H1 (cell line): ENCODE results near the gene GNG11. TPM values are rescaled to one million over a fixed set of nuclear protein-coding genes. Genes with fewer than 3 reads are reported as not detected.
"Not testable (repeated sequence)": the region's sequence is repeated elsewhere in the genome, so short reads cannot be mapped to it uniquely, and the experiment has no call there.

Experiments
- CTCF ChIA-PET: fragments of 300-600 bp; sonication (Branson Sonifier 250); formaldehyde crosslinking; loops from one replicate; lab custom pipeline; 2021; ENCODE audit not compliant: partially characterized antibody; lab: Charles Lee
- POLR2A ChIA-PET: fragments of 300-600 bp; sonication (Branson Sonifier 250); formaldehyde crosslinking; loops from one replicate; lab custom pipeline; 2021; ENCODE audit warnings: inconsistent platforms; ENCODE audit not compliant: partially characterized antibody; lab: Charles Lee
- DNase-seq, 2 experiments: peaks; one replicate each; pipeline versions ENCODE4 v3.0.0 to v3.0.0-alpha.2; 2010 to 2022; ENCODE audit warnings: low spot score in 2 of 2, low read depth in 1 of 2, mixed read lengths in 1 of 2
- FAIRE-seq: peaks from 2 replicates; lab custom pipeline; 2011; peaks lifted over from hg19 to GRCh38; lab: Jason Lieb, UNC
- H2AFZ ChIP-seq: 2 replicates; pipeline ENCODE4 v1.8.1; 2012; ENCODE audit warnings: low read length, inconsistent platforms
- H2AK5ac ChIP-seq: 2 replicates; pipeline ENCODE4 v1.6.1; 2013; ENCODE audit warnings: low read depth, low read length
- H2BK120ac ChIP-seq: replicated peaks from 2 replicates; pipeline ENCODE3; 2013; ENCODE audit warnings: low read depth, low read length, inconsistent platforms
- H2BK12ac ChIP-seq: 2 replicates; pipeline ENCODE4 v1.6.1; 2013; ENCODE audit warnings: low read depth, low read length
- H2BK15ac ChIP-seq: 2 replicates; pipeline ENCODE4 v1.6.1; 2013; ENCODE audit warnings: low read length
- H2BK20ac ChIP-seq: 2 replicates; pipeline ENCODE4 v1.6.1; 2013; ENCODE audit warnings: low read length
- H2BK5ac ChIP-seq: 2 replicates; pipeline ENCODE4 v1.6.1; 2013; ENCODE audit warnings: low read depth, low read length
- H3K14ac ChIP-seq: 2 replicates; pipeline ENCODE4 v1.6.1; 2013; ENCODE audit warnings: inconsistent platforms; ENCODE audit not compliant: insufficient read length
- H3K18ac ChIP-seq: 2 replicates; pipeline ENCODE4 v1.6.1; 2013; ENCODE audit warnings: low read length; ENCODE audit errors: extremely low read depth
- H3K23ac ChIP-seq: 2 replicates; pipeline ENCODE4 v1.6.1; 2013; ENCODE audit warnings: inconsistent platforms; ENCODE audit not compliant: insufficient read length
- H3K23me2 ChIP-seq: 2 replicates; pipeline ENCODE4 v1.6.1; 2013; ENCODE audit warnings: low read depth, low read length
- H3K27ac ChIP-seq: 2 replicates; pipeline ENCODE4 v1.6.1; 2011; ENCODE audit warnings: low read depth, low read length, inconsistent platforms
- H3K27me3 ChIP-seq, 4 experiments: replicated peaks in 1 of 4; 1 replicate in 1 of 4; 2 replicates in 3 of 4; pipeline versions ENCODE4 v1.6.1 to v1.8.1; 2011 to 2013; ENCODE audit warnings: low read length in 3 of 4, mild to moderate bottlenecking in 3 of 4, inconsistent platforms in 2 of 4, mixed read lengths in 2 of 4, moderate library complexity in 1 of 4; ENCODE audit not compliant: control insufficient read depth in 3 of 4, insufficient read depth in 3 of 4; ENCODE audit errors: extremely low read depth in 1 of 4
- H3K36me3 ChIP-seq, 4 experiments: 2 replicates each; pipeline versions ENCODE4 v1.6.1 to v1.8.1; 2011 to 2013; ENCODE audit warnings: mild to moderate bottlenecking in 4 of 4, low read length in 3 of 4, moderate library complexity in 2 of 4, control low read depth in 1 of 4, inconsistent platforms in 1 of 4; ENCODE audit not compliant: insufficient read depth in 4 of 4, control insufficient read depth in 2 of 4
- H3K4ac ChIP-seq: replicated peaks from 2 replicates; pipeline ENCODE3; 2013; ENCODE audit warnings: low read length, low read depth, mixed read lengths, inconsistent platforms; ENCODE audit not compliant: insufficient read length
- H3K4me1 ChIP-seq, 4 experiments: replicated peaks in 1 of 4; 1 replicate in 1 of 4; 2 replicates in 3 of 4; pipeline versions ENCODE4 v1.6.1 to v1.8.1; 2011 to 2013; ENCODE audit warnings: low read length in 3 of 4, inconsistent platforms in 2 of 4, mixed read lengths in 1 of 4; ENCODE audit not compliant: insufficient read depth in 4 of 4, control insufficient read depth in 3 of 4
- H3K4me2 ChIP-seq, 2 experiments: 2 replicates each; pipeline versions ENCODE4 v1.6.1 to v1.8.1; 2011 to 2013; ENCODE audit warnings: low read depth in 2 of 2, low read length in 2 of 2, control low read depth in 1 of 2, inconsistent platforms in 1 of 2, mild to moderate bottlenecking in 1 of 2; ENCODE audit not compliant: insufficient read depth in 1 of 2
- H3K4me3 ChIP-seq, 4 experiments: fragments of 200-600, 300-600 bp in 1 of 4; sonication (generic), shearing (Covaris generic), sonication (Bioruptor Twin) in 1 of 4; 2 replicates each; pipeline versions ENCODE4 v1.5.1 to v1.8.1; 2011 to 2016; ENCODE audit warnings: low read length in 4 of 4, low read depth in 3 of 4, control low read depth in 2 of 4, inconsistent platforms in 2 of 4, mild to moderate bottlenecking in 2 of 4, mixed read lengths in 1 of 4, moderate library complexity in 1 of 4; ENCODE audit not compliant: insufficient read depth in 2 of 4; ENCODE audit errors: extremely low read depth in 1 of 4
- H3K56ac ChIP-seq: replicated peaks from 2 replicates; pipeline ENCODE3; 2013; ENCODE audit warnings: low read depth, mild to moderate bottlenecking, mixed read lengths, low read length, inconsistent platforms; ENCODE audit not compliant: insufficient read length
- H3K79me1 ChIP-seq: 2 replicates; pipeline ENCODE4 v1.6.1; 2013; ENCODE audit warnings: low read depth, low read length, control low read depth
- H3K79me2 ChIP-seq, 2 experiments: 2 replicates each; pipeline versions ENCODE4 v1.6.1 to v1.8.1; 2012 to 2013; ENCODE audit warnings: low read length in 2 of 2, mild to moderate bottlenecking in 2 of 2, inconsistent platforms in 1 of 2; ENCODE audit not compliant: insufficient read depth in 2 of 2, control insufficient read depth in 1 of 2
- H3K9ac ChIP-seq, 4 experiments: replicated peaks in 1 of 4; 1 replicate in 1 of 4; 2 replicates in 3 of 4; pipeline versions ENCODE4 v1.6.1 to v1.8.1; 2011 to 2013; ENCODE audit warnings: low read depth in 3 of 4, low read length in 3 of 4, control low read depth in 2 of 4, mild to moderate bottlenecking in 2 of 4, moderate library complexity in 2 of 4, inconsistent platforms in 1 of 4; ENCODE audit errors: extremely low read depth in 1 of 4
- H3K9me3 ChIP-seq, 2 experiments: 2 replicates each; pipeline versions ENCODE4 v1.6.1 to v1.8.1; 2012 to 2013; ENCODE audit warnings: mild to moderate bottlenecking in 2 of 2, moderate library complexity in 2 of 2, control low read depth in 1 of 2, inconsistent platforms in 1 of 2, low read depth in 1 of 2, low read length in 1 of 2, mixed read lengths in 1 of 2; ENCODE audit not compliant: insufficient read depth in 2 of 2
- H4K20me1 ChIP-seq, 2 experiments: replicated peaks in 1 of 2; 2 replicates each; pipeline versions ENCODE3 to v1.8.1; 2011 to 2013; ENCODE audit warnings: inconsistent platforms in 2 of 2, low read length in 2 of 2, mild to moderate bottlenecking in 1 of 2; ENCODE audit not compliant: insufficient read depth in 2 of 2, control insufficient read depth in 1 of 2
- H4K5ac ChIP-seq: 2 replicates; pipeline ENCODE4 v1.6.1; 2013; ENCODE audit warnings: low read length, low read depth, mixed read lengths, inconsistent platforms; ENCODE audit not compliant: insufficient read length
- H4K8ac ChIP-seq: 2 replicates; pipeline ENCODE4 v1.8.0; 2013; ENCODE audit warnings: mild to moderate bottlenecking, moderate library complexity, low read length, inconsistent platforms; ENCODE audit not compliant: insufficient read depth; ENCODE audit errors: extremely low read depth
- H4K91ac ChIP-seq: replicated peaks from 2 replicates; pipeline ENCODE3; 2013; ENCODE audit warnings: low read length, mixed read lengths, inconsistent platforms; ENCODE audit not compliant: insufficient read length
- WGBS, 2 experiments: shearing (Covaris generic) in 1 of 2; methylation state at CpG; one replicate each; pipeline versions ENCODE4 v1.1.6 to v1.1.7; 2013 to 2015; ENCODE audit warnings: low lambda C conversion rate in 2 of 2, mixed read lengths in 2 of 2, inconsistent platforms in 1 of 2, low coverage in 1 of 2, missing lambda C conversion rate in 1 of 2; ENCODE audit not compliant: insufficient replicate concordance in 2 of 2, insufficient coverage in 1 of 2, insufficient read length in 1 of 2; ENCODE audit errors: extremely low coverage in 1 of 2, missing lambda C conversion rate in 1 of 2; 5-methylcytosine and 5-hydroxymethylcytosine counted together
- polyA plus RNA-seq, 7 experiments: library from polyadenylated mRNA; depleted of rRNA in 3 of 7; stranded (reverse) in 5 of 7; unstranded in 2 of 7; fragments of >200 nt in 5 of 7; fragments of 200-250 nt in 2 of 7; gene quantifications; 1 replicate in 5 of 7; 2 replicates in 1 of 7; 4 replicates in 1 of 7; pipeline versions ENCODE4 v1.2.1 to v1.2.3, GENCODE V29; 2011 to 2013; ENCODE audit warnings: missing spikeins in 2 of 7, mixed read lengths in 2 of 7
- total RNA-seq: library from RNA; stranded (reverse); fragmentation: NEBNext Ultra II Directional; extraction: Animal tissue kit (Norgen Biotek cat#: 25700); gene quantifications from 2 replicates; pipeline ENCODE4 v1.2.1, GENCODE V29; 2021

Gene GNG11
- total and polyA plus RNA-seq, 2 of the 8 experiments (the other 6 are each of a cell fraction or from before 2014, with no cell fraction given) = 0.38 to 1.3 TPM

GRCh38 chr7:93915206-93915842 lies 6.2 kb upstream of the GNG11 start:
- H4K8ac ChIP-seq, H2BK12ac ChIP-seq, H3K18ac ChIP-seq, H2BK5ac ChIP-seq, POLR2A ChIA-PET, H2BK120ac ChIP-seq, H3K27ac ChIP-seq, DNase-seq, H4K20me1 ChIP-seq, H3K4me2 ChIP-seq, H3K9me3 ChIP-seq, H2BK15ac ChIP-seq, H3K23ac ChIP-seq, H4K91ac ChIP-seq, H3K36me3 ChIP-seq, H3K27me3 ChIP-seq, H3K56ac ChIP-seq, H3K4me1 ChIP-seq, H3K4ac ChIP-seq, H3K79me2 ChIP-seq, H3K14ac ChIP-seq, H3K4me3 ChIP-seq, H2AK5ac ChIP-seq, H2BK20ac ChIP-seq, H3K79me1 ChIP-seq, H2AFZ ChIP-seq, H4K5ac ChIP-seq, H3K23me2 ChIP-seq, H3K9ac ChIP-seq: not testable (repeated sequence)
- WGBS, 2 experiments = 91% methylated on average over 3 of the region's 3 CpGs; no CpG with 5 or more reads in 1 of the 2 experiments
- FAIRE-seq = peak; percentile 71
- CTCF ChIA-PET = interaction anchor here (0.6 kb wide), 1 partner anchor 12 kb away, joined by 3 read pairs; no protein-coding TSS in a partner anchor

GRCh38 chr7:93915888-93916287 lies 5.6 kb upstream of the GNG11 start:
- H3K14ac ChIP-seq, H3K23me2 ChIP-seq, CTCF ChIA-PET, H3K4ac ChIP-seq, H3K79me2 ChIP-seq, H3K18ac ChIP-seq, H3K23ac ChIP-seq, H3K79me1 ChIP-seq, H3K36me3 ChIP-seq, H2BK5ac ChIP-seq, H4K5ac ChIP-seq, H3K9me3 ChIP-seq, H2BK20ac ChIP-seq, H2BK12ac ChIP-seq, DNase-seq, H3K4me3 ChIP-seq, H3K9ac ChIP-seq, H3K27me3 ChIP-seq, H4K8ac ChIP-seq, H2BK15ac ChIP-seq, H4K91ac ChIP-seq, H3K56ac ChIP-seq, H3K4me1 ChIP-seq, H2AFZ ChIP-seq, H2AK5ac ChIP-seq, H3K4me2 ChIP-seq, H4K20me1 ChIP-seq, POLR2A ChIA-PET, FAIRE-seq, H2BK120ac ChIP-seq, H3K27ac ChIP-seq: not testable (repeated sequence)
